ENCODE data around the gene HCN3. TPM values are rescaled to one million over a fixed set of nuclear protein-coding genes. Genes with fewer than 3 reads are reported as not detected.
"Not testable (repeated sequence)": the region's sequence is repeated elsewhere in the genome, so short reads cannot be mapped to it uniquely, and the experiment has no call there.

Gene HCN3
- total RNA-seq, 1 donor from 2014 or later = 3.2 TPM

DNA sequence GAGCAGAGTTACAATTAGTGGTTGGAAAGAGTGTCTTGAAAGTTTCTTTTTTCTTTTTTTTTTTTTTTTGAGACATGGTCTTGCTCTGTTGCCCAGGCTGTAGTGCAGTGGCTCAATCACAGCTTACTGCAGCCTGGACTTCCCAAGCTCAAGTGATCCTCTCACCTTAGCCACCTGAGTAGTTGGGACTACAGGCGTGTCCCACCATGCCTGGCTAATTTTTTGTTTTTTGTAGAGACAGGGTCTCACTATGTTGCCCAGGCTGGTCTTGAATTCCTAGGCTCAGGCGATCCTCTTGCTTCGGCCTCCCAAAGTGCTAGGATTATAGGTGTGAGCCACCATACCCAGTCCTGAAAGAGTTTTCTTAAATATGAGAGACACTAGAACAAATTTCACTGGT is 30.5 kb upstream of the HCN3 start:
- H3K9me3 Mint-ChIP-seq; intact Hi-C loops (cut with micrococcal nuclease); H3K27me3 Mint-ChIP-seq; H3K4me3 Mint-ChIP-seq; H3K27ac Mint-ChIP-seq; DNase-seq: not testable (repeated sequence)
- Mint-ChIP-seq H3K4me1 (peaks cover 37% of the 10 kb centered on the region), H3K36me3 (ENCODE audit: low read depth) (peaks cover 15% of the 10 kb centered on the region)

DNA sequence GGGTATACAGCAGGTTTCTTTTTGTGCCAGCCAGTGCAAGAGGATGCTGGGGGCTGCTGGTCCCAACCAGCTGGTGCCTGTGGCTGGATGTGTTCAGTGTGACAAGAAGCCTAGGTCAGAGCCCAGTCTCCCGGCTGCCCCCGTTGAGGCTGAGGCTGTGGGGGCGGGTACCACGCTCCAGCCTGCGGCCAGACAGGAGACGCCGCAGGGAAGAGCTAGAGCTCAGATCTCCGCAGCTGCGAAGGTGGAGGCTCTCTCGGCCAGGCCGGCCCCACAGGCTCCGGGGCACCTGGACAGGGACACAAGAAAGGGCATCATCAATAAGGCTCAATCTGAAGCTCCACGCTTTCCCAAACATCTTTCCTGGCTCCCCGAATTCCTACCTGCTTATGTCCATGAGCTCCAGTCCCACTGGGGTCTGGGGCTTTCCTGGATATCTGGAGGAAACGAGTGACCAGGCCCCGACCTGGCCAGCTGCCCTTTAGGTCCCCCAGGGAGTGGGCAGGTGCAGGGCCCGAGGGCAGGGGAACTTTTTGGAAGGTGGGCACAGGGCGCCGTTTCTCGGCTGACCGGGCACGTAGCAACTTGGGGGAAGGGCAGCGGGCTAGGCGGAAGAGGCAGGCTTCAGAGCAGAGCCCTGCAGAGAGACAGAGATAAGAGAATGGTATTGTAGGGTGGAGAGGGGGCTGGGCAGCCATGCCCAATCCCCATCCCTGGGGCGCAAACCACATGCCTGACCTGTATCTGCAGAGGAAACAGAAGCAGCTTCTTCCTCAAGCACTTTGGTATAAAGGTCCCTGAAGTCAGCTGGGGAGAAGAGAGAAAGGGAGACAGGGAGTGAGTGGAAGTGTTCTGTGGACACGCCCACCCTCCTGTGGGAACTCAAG is 29.4 kb upstream of the HCN3 start:
- H3K36me3 Mint-ChIP-seq (ENCODE audit: low read depth) = peaks cover 18% of the 10 kb centered on the region
- intact Hi-C loops (cut with micrococcal nuclease) = no loop called here
- H3K27me3 Mint-ChIP-seq = peaks cover 3% of the 10 kb centered on the region
- H3K9me3 Mint-ChIP-seq = peaks cover 4% of the 10 kb centered on the region
- no peak overlapping the region for H3K27ac Mint-ChIP-seq
- peaks cover 31% of the 10 kb centered on the region for H3K4me1 Mint-ChIP-seq
- no peak overlapping the region for H3K4me3 Mint-ChIP-seq
- no peak for DNase-seq

GRCh38 chr1:155250246-155250632 is 27.0 kb upstream of the HCN3 start:
- peaks cover 32% of the 10 kb centered on the region for H3K4me1 Mint-ChIP-seq
- peaks cover 18% of the 10 kb centered on the region for H3K36me3 Mint-ChIP-seq (ENCODE audit: low read depth)
- no peaks in the 10 kb centered on the region for H3K9me3 Mint-ChIP-seq
- peak overlapping the region; percentile 22 for H3K27ac Mint-ChIP-seq
- intact Hi-C loops (cut with micrococcal nuclease) = loop anchor here (1.0 to 2.0 kb wide), 4 partner anchors 23 to 343 kb away; partner anchors contain the start of genes CLK2 and FDPS
- H3K4me3 Mint-ChIP-seq = peak overlapping the region; percentile 77
- H3K27me3 Mint-ChIP-seq = no peaks in the 10 kb centered on the region
- no peak for DNase-seq

DNA sequence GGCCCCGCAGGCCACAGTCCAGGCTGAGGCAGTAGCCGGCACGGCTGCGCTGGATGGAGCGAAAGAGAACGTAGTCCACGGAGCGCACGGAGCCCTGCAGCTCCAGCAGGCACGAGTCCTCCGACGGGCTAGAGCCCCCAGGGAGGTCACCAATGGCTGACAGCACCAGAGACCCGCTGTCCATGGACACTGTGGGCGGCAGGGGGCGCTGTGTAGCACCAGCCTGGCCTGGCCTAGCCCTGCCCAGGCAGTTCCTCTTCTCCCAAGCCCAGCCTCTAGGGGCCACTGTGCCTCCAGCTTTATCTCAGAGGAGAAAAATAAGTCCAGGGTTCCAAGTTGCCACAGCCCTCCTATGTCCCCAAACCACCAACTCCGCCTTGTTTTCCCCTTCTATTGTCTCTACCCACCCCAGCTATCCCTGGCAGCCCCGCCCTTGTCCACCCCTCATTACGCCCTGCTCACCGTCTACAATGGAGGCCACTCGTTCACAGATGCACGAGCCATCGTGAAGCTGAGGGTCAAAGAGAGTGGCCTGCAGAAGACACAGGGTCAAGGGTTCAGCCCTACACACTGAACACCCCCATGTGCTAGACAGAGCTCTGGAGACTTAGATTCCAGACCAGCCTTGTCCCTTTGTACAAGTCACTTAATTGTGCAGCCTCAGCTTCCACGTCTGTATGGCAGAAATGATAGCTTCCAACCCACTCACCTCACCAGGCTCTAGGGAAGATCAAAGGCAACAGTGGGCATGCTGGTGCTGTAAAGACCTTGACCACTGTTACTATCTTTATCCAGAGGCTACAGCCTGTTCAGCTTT is 26.4 kb upstream of the HCN3 start:
- H3K36me3 Mint-ChIP-seq (ENCODE audit: low read depth) = peaks cover 16% of the 10 kb centered on the region
- peak; percentile 99 for DNase-seq
- H3K9me3 Mint-ChIP-seq = no peaks in the 10 kb centered on the region
- H3K4me3 Mint-ChIP-seq = peak overlapping the region; percentile 58
- no peak overlapping the region for H3K27ac Mint-ChIP-seq
- intact Hi-C loops (cut with micrococcal nuclease) = loop anchor here (1.0 to 2.0 kb wide), 4 partner anchors 22 to 342 kb away; partner anchors contain the start of genes CLK2 and FDPS
- peaks cover 32% of the 10 kb centered on the region for H3K4me1 Mint-ChIP-seq
- no peaks in the 10 kb centered on the region for H3K27me3 Mint-ChIP-seq

DNA sequence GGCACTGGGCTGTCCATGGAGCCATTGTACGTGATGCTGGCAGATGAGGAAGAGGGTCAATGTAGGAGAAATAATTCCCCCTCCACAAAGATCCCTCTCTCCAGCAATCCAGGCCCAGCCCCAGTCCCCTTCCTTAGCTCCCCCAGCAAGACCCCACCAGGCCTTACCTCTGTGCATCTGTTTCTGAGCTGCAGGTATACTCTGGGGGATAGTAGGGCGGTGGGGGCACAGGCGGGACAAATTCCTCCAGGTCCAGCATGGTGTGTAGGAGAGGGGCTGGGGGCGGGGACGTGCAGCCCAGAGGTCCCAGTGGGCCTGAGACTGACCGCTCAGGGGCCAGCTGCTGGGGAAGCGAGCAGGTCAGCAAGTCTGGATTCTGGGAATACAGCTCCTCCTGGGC is 25.7 kb upstream of the HCN3 start:
- Mint-ChIP-seq H3K9me3 (no peaks in the 10 kb centered on the region), H3K36me3 (ENCODE audit: low read depth) (peaks cover 13% of the 10 kb centered on the region), H3K4me3 (no peak overlapping the region), H3K4me1 (peaks cover 25% of the 10 kb centered on the region), H3K27ac (no peak overlapping the region), H3K27me3 (no peaks in the 10 kb centered on the region)
- DNase-seq = no peak
- intact Hi-C loops (cut with micrococcal nuclease) = loop anchor here (2.0 kb wide), 3 partner anchors 21 to 341 kb away; partner anchors contain the start of genes CLK2 and FDPS

GRCh38 chr1:155253208-155253607 is 24.1 kb upstream of the HCN3 start:
- H3K36me3 Mint-ChIP-seq (ENCODE audit: low read depth) = peaks cover 23% of the 10 kb centered on the region
- H3K4me1 Mint-ChIP-seq = peaks cover 26% of the 10 kb centered on the region
- no peaks in the 10 kb centered on the region for H3K27me3 Mint-ChIP-seq
- intact Hi-C loops (cut with micrococcal nuclease) = no loop called here
- peak overlapping the region; percentile 85 for H3K4me3 Mint-ChIP-seq
- H3K9me3 Mint-ChIP-seq = no peaks in the 10 kb centered on the region
- peak overlapping the region; percentile 46 for H3K27ac Mint-ChIP-seq
- DNase-seq = no peak

GRCh38 chr1:155253797-155254196 is 23.5 kb upstream of the HCN3 start:
- peak overlapping the region; percentile 81 for H3K27ac Mint-ChIP-seq
- H3K9me3 Mint-ChIP-seq = no peaks in the 10 kb centered on the region
- DNase-seq = no peak
- intact Hi-C loops (cut with micrococcal nuclease) = no loop called here
- H3K4me3 Mint-ChIP-seq = peak overlapping the region; percentile 85
- H3K4me1 Mint-ChIP-seq = peaks cover 26% of the 10 kb centered on the region
- no peaks in the 10 kb centered on the region for H3K27me3 Mint-ChIP-seq
- peaks cover 29% of the 10 kb centered on the region for H3K36me3 Mint-ChIP-seq (ENCODE audit: low read depth)

DNA sequence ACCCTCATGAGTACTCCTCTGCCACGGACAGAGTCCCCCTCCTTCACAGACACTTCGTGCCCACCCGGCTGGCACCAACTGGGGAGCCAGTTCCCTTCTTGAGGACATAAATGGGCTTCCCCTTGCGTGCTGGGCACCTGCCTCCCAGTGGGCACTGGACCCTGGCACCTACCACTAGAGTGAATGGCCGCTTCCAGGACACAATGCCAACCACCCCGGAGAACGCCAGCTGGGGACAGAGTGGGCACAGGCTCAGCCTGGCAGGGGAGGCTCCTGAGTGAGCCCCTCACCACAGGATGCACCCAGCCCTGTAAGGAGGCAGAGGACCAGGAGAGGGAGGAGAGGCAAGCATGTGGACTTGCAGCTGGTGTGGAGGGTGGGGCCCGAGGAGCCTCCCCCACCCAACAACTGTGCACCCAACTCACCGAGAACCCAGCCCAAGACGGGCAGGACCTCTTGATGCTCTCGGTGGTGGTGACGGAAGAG is 23.0 kb upstream of the HCN3 start:
- peak overlapping the region; percentile 81 for H3K27ac Mint-ChIP-seq

DNA sequence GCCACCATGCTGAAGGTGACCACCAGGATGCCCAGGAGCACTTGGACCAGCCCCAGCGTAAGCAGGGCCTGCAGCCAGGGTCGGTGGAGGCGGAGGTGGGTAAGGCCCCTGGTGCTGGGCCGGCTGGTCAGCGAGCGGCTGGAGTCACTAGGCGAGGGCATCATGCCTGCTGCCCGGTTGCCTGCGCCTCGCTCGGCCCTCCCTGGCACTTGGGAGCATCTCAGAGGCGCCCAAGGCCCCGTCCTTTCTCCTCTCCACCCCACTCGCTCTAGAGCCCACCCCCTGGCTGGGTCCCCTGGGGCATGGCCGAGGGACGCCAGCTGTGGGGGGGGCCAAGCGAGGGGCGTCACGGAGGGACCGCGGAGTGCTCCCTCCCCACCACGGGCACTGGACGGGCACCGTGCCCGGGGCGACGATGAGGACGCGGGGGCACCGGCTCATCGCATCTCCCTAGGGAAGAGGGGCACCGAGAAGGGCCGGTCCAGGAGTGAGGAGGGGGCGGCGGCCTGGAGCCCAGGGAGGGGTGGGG is 22.5 kb upstream of the HCN3 start:
- Mint-ChIP-seq H3K4me3 (peak overlapping the region; percentile 85), H3K36me3 (ENCODE audit: low read depth) (peaks cover 34% of the 10 kb centered on the region), H3K27ac (peak overlapping the region; percentile 81)

More for the DNA sequence above, 23.0 kb upstream of the HCN3 start:
- peaks cover 32% of the 10 kb centered on the region for H3K36me3 Mint-ChIP-seq (ENCODE audit: low read depth)
- no peak for DNase-seq
- no peaks in the 10 kb centered on the region for H3K9me3 Mint-ChIP-seq
- peak overlapping the region; percentile 85 for H3K4me3 Mint-ChIP-seq
- no peaks in the 10 kb centered on the region for H3K27me3 Mint-ChIP-seq
- H3K4me1 Mint-ChIP-seq = peaks cover 26% of the 10 kb centered on the region
- intact Hi-C loops (cut with micrococcal nuclease) = no loop called here

DNA sequence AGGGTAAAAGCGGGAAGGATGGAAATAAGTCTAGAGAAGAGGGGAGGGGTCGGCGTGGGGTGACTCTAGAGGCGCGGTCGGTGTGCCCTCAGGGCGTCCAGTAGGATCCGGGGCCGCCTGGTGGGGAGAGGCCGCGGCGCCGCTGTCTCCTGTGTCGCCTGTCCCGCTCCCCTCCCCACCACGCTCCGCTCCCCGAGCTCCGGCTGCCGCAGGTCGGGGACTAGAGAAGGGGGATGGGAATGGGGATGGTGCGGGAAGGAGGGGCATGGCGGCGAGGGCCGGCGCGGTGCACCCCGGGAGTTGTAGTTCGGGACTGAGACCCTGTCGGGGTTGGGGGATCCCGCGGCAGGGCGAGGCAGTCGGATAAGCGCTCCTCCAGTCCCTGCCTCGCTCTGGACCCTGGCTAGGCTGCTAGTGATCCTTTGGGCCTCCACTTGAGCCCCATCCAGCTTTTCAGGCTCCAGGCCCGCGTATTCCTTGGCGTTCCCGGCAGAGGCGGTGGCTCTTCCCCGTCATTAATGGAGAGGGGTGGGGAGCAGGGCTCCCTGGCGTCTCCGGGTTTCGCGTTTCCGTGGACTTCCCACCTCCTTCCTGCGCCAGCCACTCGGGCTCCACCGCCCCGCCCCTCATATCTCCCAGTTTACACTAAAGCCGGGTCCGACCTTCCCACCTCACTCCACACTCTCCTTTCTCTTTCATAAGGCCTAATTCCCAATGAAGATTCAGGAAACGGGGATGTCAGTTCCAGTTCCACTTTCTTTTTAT is 21.8 kb upstream of the HCN3 start, which contains the start of gene ENTREP3:
Gene ENTREP3 (minus strand): TSS at position 241 of the 765 bp plus-strand sequence. CDS start 606 bp downstream, outside the sequence.
- intact Hi-C loops (cut with micrococcal nuclease) = loop anchor here (1.0 kb wide), 2 partner anchors 28 to 68 kb away; no protein-coding TSS in a partner anchor
- DNase-seq = peak; percentile 94
- Mint-ChIP-seq H3K9me3 (no peaks in the 10 kb centered on the region), H3K36me3 (ENCODE audit: low read depth) (peaks cover 39% of the 10 kb centered on the region), H3K27ac (peak within 1 kb of the TSS; percentile 81), H3K27me3 (no peaks in the 10 kb centered on the region), H3K4me1 (peaks cover 28% of the 10 kb centered on the region), H3K4me3 (peak within 1 kb of the TSS; percentile 85)

More for the DNA sequence above, 22.5 kb upstream of the HCN3 start:
- Mint-ChIP-seq H3K27me3 (no peaks in the 10 kb centered on the region), H3K4me1 (peaks cover 26% of the 10 kb centered on the region), H3K9me3 (no peaks in the 10 kb centered on the region)
- DNase-seq = peak; percentile 67
- intact Hi-C loops (cut with micrococcal nuclease) = loop anchor here (1.0 kb wide), 2 partner anchors 27 to 69 kb away; no protein-coding TSS in a partner anchor

DNA sequence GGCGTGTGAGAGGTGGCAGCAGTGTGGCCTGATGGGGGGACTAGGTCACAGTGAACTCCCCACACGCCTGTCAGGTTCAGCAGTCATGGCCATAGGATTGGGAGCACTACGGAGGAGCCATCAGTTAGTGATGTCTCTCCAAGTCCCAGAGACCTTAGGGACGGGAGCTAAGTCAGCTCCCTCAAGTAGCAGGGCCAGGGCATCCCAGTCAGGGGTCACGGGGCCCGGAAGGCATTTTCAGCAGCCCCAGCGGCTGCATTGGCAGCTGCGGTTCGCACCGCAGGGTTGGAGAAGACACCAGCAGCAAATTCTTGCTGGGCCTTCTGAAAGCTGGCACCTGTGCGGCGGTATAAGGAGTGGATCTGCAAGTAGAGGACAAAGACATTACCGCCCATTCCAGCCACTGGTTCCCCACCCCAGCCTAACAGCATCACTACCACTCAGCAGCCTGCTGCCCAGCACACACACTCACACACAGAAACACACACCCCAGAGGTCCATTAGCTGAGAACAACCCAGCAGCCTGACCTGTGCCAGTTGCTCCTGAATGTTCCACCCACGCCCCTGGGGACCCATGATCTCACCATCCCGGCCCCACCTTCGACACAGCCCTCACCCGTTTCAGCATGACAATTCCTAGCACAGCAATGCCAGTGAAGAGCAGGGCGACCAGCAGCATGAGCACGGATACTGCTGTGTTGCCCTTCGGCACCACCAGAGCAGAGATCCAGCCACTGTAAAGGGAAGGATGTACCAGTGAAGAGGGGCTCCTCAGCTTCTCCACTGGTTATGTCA is 21.0 kb upstream of the HCN3 start:
- Mint-ChIP-seq H3K9me3 (no peaks in the 10 kb centered on the region), H3K4me1 (peaks cover 32% of the 10 kb centered on the region), H3K27ac (peak overlapping the region; percentile 72), H3K27me3 (no peaks in the 10 kb centered on the region), H3K4me3 (peak overlapping the region; percentile 85), H3K36me3 (ENCODE audit: low read depth) (peaks cover 43% of the 10 kb centered on the region)
- peak; percentile 60 for DNase-seq
- intact Hi-C loops (cut with micrococcal nuclease) = no loop called here

DNA sequence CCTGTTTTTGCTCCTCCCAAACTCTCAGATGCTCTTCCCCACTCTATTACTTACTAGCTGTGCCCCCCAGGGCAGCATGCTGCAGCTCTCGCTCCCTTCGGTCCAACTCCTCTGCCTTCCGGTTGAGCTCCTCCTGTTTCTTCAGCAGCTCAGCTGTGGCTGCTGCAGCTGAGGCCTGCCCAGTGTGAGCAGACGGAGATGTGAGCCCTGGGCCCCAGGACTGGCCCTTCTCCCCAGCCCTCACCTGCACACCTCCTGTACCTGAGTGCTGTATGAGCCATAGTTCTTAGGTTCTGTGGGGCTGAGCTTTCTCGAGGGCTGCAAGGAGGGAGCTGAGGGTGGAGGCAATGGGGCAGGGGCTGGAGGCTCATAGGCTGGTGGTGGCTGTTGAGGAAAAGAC is 17.0 kb upstream of the HCN3 start:
- Mint-ChIP-seq H3K27ac (peak overlapping the region; percentile 39), H3K4me3 (peak overlapping the region; percentile 96)
- intact Hi-C loops (cut with micrococcal nuclease) = loop anchor here (5.0 kb wide), 1 partner anchor 53 kb away; the partner anchor contains the start of genes MTX1 and THBS3

More for the DNA sequence above, 17.0 kb upstream of the HCN3 start:
- H3K36me3 Mint-ChIP-seq (ENCODE audit: low read depth) = peaks cover 71% of the 10 kb centered on the region
- no peaks in the 10 kb centered on the region for H3K27me3 Mint-ChIP-seq
- H3K9me3 Mint-ChIP-seq = no peaks in the 10 kb centered on the region
- H3K4me1 Mint-ChIP-seq = peaks cover 32% of the 10 kb centered on the region
- no peak for DNase-seq
